NCI-H187 (cell line): ENCODE data around the gene C5orf47.
"Not testable (repeated sequence)": the region's sequence is repeated elsewhere in the genome, so short reads cannot be mapped to it uniquely, and the experiment has no call there.

Experiments
- DNase-seq, 2 experiments: peaks; one replicate each; lab custom pipeline; 2025; lab: John Stamatoyannopoulos, UW

C5orf47 gene

GRCh38 chr5:173970878-173971650 lies 17.9 kb upstream of the C5orf47 start:
- no peak for DNase-seq

GRCh38 chr5:173971681-173972345 lies 17.2 kb upstream of the C5orf47 start:
- no peak for DNase-seq

- no peak for DNase-seq
Observed at GRCh38 chr5:173972607-173972924, 16.4 kb upstream of the C5orf47 start.

GRCh38 chr5:173972925-173973615 lies 15.9 kb upstream of the C5orf47 start:
- DNase-seq = peak; percentile 32 to 58

- DNase-seq = peak in 1 of 2 experiments; percentile 38
Observed at GRCh38 chr5:173973616-173973969, 15.4 kb upstream of the C5orf47 start.

- DNase-seq = no peak
Observed at GRCh38 chr5:173974688-173975239, 14.2 kb upstream of the C5orf47 start.

- peak in 1 of 2 experiments; percentile 24 for DNase-seq
Observed at GRCh38 chr5:173981185-173981761, 7.7 kb upstream of the C5orf47 start.

- no peak for DNase-seq
Observed at GRCh38 chr5:173984218-173984617, 4.8 kb upstream of the C5orf47 start.

GRCh38 chr5:173989432-173990082 lies 587 bp downstream of the C5orf47 start:
- DNase-seq = no peak

- DNase-seq = no peak
Observed at GRCh38 chr5:173997331-173997730, 8.4 kb downstream of the C5orf47 start.

- DNase-seq = no peak
Observed at GRCh38 chr5:173998531-173998930, 9.6 kb downstream of the C5orf47 start.

GRCh38 chr5:174000076-174000475 lies 11.1 kb downstream of the C5orf47 start:
- no peak for DNase-seq

- DNase-seq = no peak
Observed at GRCh38 chr5:174003795-174004194, 14.8 kb downstream of the C5orf47 start.

GRCh38 chr5:174008922-174009321 lies 20.0 kb downstream of the C5orf47 start:
- no peak for DNase-seq

GRCh38 chr5:174010365-174010764 lies 21.4 kb downstream of the C5orf47 start:
- no peak for DNase-seq

- DNase-seq = no peak
Observed at GRCh38 chr5:174011441-174011840, 22.5 kb downstream of the C5orf47 start.

GRCh38 chr5:174020069-174020927 lies 31.3 kb downstream of the C5orf47 start:
- not testable (repeated sequence) for DNase-seq

GRCh38 chr5:174020928-174021304 lies 31.9 kb downstream of the C5orf47 start:
- DNase-seq = no peak

- no peak for DNase-seq
Observed at GRCh38 chr5:174022384-174023095, 33.6 kb downstream of the C5orf47 start.

- no peak for DNase-seq
Observed at GRCh38 chr5:174030286-174030685, 41.3 kb downstream of the C5orf47 start.
